Endothelial cell of umbilical vein (primary cell): ENCODE results near the gene RAMACL.

ENCODE experiments used
- CTCF ChIP-seq, 2 donors: IDR thresholded peaks; 1 replicate in 1 of 2; 2 replicates in 1 of 2; pipeline ENCODE4 v1.5.1; 2011; ENCODE audit warnings: low read length in 2 of 2, mild to moderate bottlenecking in 2 of 2, moderate library complexity in 2 of 2, control low read depth in 1 of 2, inconsistent platforms in 1 of 2, low read depth in 1 of 2; ENCODE audit not compliant: insufficient read depth in 1 of 2; ENCODE audit errors: extremely low read depth in 1 of 2
- JUN ChIP-seq: IDR thresholded peaks from 2 replicates; pipeline ENCODE4 v1.6.1; 2011; ENCODE audit warnings: borderline replicate concordance, low read depth; ENCODE audit not compliant: insufficient read length, insufficient read depth
- MAX ChIP-seq: IDR thresholded peaks from 2 replicates; pipeline ENCODE4 v1.6.1; 2011; ENCODE audit not compliant: insufficient read depth, insufficient read length
- POLR2AphosphoS5 ChIP-seq: IDR thresholded peaks from 2 replicates; pipeline ENCODE4 v1.6.1; 2012; ENCODE audit warnings: low read depth, mild to moderate bottlenecking, control low read depth, low read length, moderate library complexity; ENCODE audit not compliant: insufficient read depth

- no peak for TF ChIP-seq MAX
- TF ChIP-seq CTCF (IDR thresholded peaks at IDR 0.05; ENCODE audit: extremely low read depth in 1 of 2, insufficient read depth in 1 of 2, low read depth in 1 of 2, low read length in 2 of 2) = no peak
- TF ChIP-seq POLR2AphosphoS5 = no peak
- no peak for TF ChIP-seq JUN
Measured at GRCh38 chr6:166611631-166612030, 25.2 kb upstream of the RAMACL start.
